Caki2 (cell line): Measurements from ENCODE around the gene BICDL1. TPM values are rescaled to one million over a fixed set of nuclear protein-coding genes. Genes with fewer than 3 reads are reported as not detected.
A peak's percentile ranks its signal among the peaks of the same experiment; 100 is the strongest.

Experiments used
- DNase-seq: peaks from one replicate; pipeline ENCODE4 v3.0.0-alpha.2; 2015; ENCODE audit warnings: low read depth
- in situ Hi-C: cut with HindIII; loops from 2 replicates; pipeline ENCODE4 v1.10.0; 2016; ENCODE audit warnings: low sequenced_read_pairs, low pct_unique_long_range_greater_than_20kb, mixed read lengths
- total RNA-seq: library from RNA; depleted of rRNA; stranded (reverse); fragments of >200 nt; shearing (Covaris generic); gene quantifications from 2 replicates; pipeline ENCODE4 v1.2.3, GENCODE V29; 2014; ENCODE audit warnings: low replicate concordance

BICDL1 gene
- total RNA-seq, 1 experiment from 2014 or later: 21.3 TPM

GRCh38 chr12:120106151-120106550, 117.1 kb downstream of the BICDL1 start:
- in situ Hi-C loops: no loop called here

GRCh38 chr12:120109570-120110267, 120.7 kb downstream of the BICDL1 start:
- in situ Hi-C loops: no loop called here
- DNase-seq: no peak

More at GRCh38 chr12:120106151-120106550, 117.1 kb downstream of the BICDL1 start:
- DNase-seq: no peak

- no peak for DNase-seq
- in situ Hi-C loops: no loop called here
Measured at GRCh38 chr12:120110550-120111501, 121.8 kb downstream of the BICDL1 start.

- in situ Hi-C loops: no loop called here
- DNase-seq: no peak
Measured at GRCh38 chr12:120115066-120115465, 126.0 kb downstream of the BICDL1 start.

GRCh38 chr12:120115692-120116440, 126.8 kb downstream of the BICDL1 start:
- no peak for DNase-seq
- in situ Hi-C loops: no loop called here

- in situ Hi-C loops: no loop called here
Measured at GRCh38 chr12:120116441-120116791, 127.4 kb downstream of the BICDL1 start, which contains the start of gene RAB35. Gene RAB35, minus strand, starts transcription at chr12:120116753. Its CDS starts 103 bp downstream, at chr12:120116650.

GRCh38 chr12:120116792-120117651, 128.0 kb downstream of the BICDL1 start:
- in situ Hi-C loops: no loop called here
- DNase-seq: peak; percentile 93

More at GRCh38 chr12:120116441-120116791, 127.4 kb downstream of the BICDL1 start, which contains the start of gene RAB35:
- no peak for DNase-seq

GRCh38 chr12:120117961-120118320, 128.9 kb downstream of the BICDL1 start:
- DNase-seq: no peak
- in situ Hi-C loops: no loop called here

- in situ Hi-C loops: no loop called here
- DNase-seq: peak; percentile 77
Measured at GRCh38 chr12:120118321-120119061, 129.5 kb downstream of the BICDL1 start.

GRCh38 chr12:120119271-120119973, 130.4 kb downstream of the BICDL1 start:
- in situ Hi-C loops: no loop called here
- peak; percentile 75 for DNase-seq

- in situ Hi-C loops: no loop called here
- no peak for DNase-seq
Measured at GRCh38 chr12:120121343-120121742, 132.3 kb downstream of the BICDL1 start.

GRCh38 chr12:120121766-120122293, 132.8 kb downstream of the BICDL1 start:
- in situ Hi-C loops: no loop called here
- no peak for DNase-seq

GRCh38 chr12:120125029-120125428, 136.0 kb downstream of the BICDL1 start:
- no peak for DNase-seq
- in situ Hi-C loops: no loop called here

GRCh38 chr12:120125792-120126634, 137.0 kb downstream of the BICDL1 start:
- in situ Hi-C loops: no loop called here
- no peak for DNase-seq

- in situ Hi-C loops: no loop called here
- DNase-seq: no peak
Measured at GRCh38 chr12:120126635-120127005, 137.6 kb downstream of the BICDL1 start.

- in situ Hi-C loops: no loop called here
- DNase-seq: no peak
Measured at GRCh38 chr12:120130011-120130410, 141.0 kb downstream of the BICDL1 start.
